ENCODE measurements around the gene RSU1.

RSU1 gene

GRCh38 chr10:16788778-16789177 is 28.4 kb downstream of the RSU1 start:
- no peaks in the 10 kb centered on the region for H3K9me3 ChIP-seq (ENCODE audit: control insufficient read depth, low read length)
- WGBS, 2 experiments (ENCODE audit: insufficient coverage in 2 of 2) = 88 to 93% methylated on average over 1 to 2 of the region's 3 CpGs

GRCh38 chr10:16788125-16788524 is 29.1 kb downstream of the RSU1 start:
- no peak overlapping the region for H3K4me3 ChIP-seq (ENCODE audit: extremely low read depth, insufficient read depth, low read length, poor library complexity, severe bottlenecking)
- H3K27ac ChIP-seq (ENCODE audit: low read depth, low read length, severe bottlenecking) = no peak overlapping the region
- H3K36me3 ChIP-seq (ENCODE audit: control insufficient read depth, insufficient read depth, low read length) = peaks cover 31% of the 10 kb centered on the region
- no peaks in the 10 kb centered on the region for H3K4me1 ChIP-seq (ENCODE audit: control insufficient read depth, insufficient read depth, low read length, poor library complexity, severe bottlenecking)
- WGBS, 2 experiments (ENCODE audit: insufficient coverage in 2 of 2) = 100% methylated on average over 4 to 5 of the region's 6 CpGs
- H3K9me3 ChIP-seq (ENCODE audit: control insufficient read depth, low read length) = no peaks in the 10 kb centered on the region

More at GRCh38 chr10:16788778-16789177, 28.4 kb downstream of the RSU1 start:
- Histone ChIP-seq H3K27ac (ENCODE audit: low read depth, low read length, severe bottlenecking) (no peak overlapping the region), H3K4me1 (ENCODE audit: control insufficient read depth, insufficient read depth, low read length, poor library complexity, severe bottlenecking) (no peaks in the 10 kb centered on the region), H3K4me3 (ENCODE audit: extremely low read depth, insufficient read depth, low read length, poor library complexity, severe bottlenecking) (no peak overlapping the region), H3K36me3 (ENCODE audit: control insufficient read depth, insufficient read depth, low read length) (peaks cover 34% of the 10 kb centered on the region)

DNA sequence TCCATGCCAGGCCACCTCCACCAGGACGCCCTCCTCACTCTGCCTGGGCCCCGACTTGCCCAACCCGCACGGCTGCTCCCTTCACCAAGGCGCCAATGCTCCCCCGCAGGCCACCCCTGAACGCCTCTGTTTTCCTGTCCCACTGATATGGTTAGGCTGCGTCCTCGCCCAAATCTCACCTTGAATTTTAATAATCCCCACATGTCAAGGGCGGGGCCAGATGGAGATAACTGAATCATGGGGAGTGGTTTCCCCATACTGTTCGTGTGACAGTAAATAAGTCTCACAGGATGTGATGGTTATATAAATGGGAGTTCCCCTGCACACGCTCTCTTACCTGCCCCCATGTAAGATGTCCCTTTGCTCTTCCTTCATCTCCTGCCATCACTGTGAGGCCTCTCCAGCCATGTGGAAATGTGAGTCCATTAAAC is 29.8 kb downstream of the RSU1 start:
- Histone ChIP-seq H3K9me3 (ENCODE audit: control insufficient read depth, low read length) (no peaks in the 10 kb centered on the region), H3K27ac (ENCODE audit: low read depth, low read length, severe bottlenecking) (no peak overlapping the region), H3K4me1 (ENCODE audit: control insufficient read depth, insufficient read depth, low read length, poor library complexity, severe bottlenecking) (no peaks in the 10 kb centered on the region), H3K36me3 (ENCODE audit: control insufficient read depth, insufficient read depth, low read length) (peaks cover 27% of the 10 kb centered on the region), H3K4me3 (ENCODE audit: extremely low read depth, insufficient read depth, low read length, poor library complexity, severe bottlenecking) (no peak overlapping the region)
- WGBS, 2 experiments (ENCODE audit: insufficient coverage in 2 of 2) = 89 to 96% methylated on average over 5 to 9 of the region's 12 CpGs

DNA sequence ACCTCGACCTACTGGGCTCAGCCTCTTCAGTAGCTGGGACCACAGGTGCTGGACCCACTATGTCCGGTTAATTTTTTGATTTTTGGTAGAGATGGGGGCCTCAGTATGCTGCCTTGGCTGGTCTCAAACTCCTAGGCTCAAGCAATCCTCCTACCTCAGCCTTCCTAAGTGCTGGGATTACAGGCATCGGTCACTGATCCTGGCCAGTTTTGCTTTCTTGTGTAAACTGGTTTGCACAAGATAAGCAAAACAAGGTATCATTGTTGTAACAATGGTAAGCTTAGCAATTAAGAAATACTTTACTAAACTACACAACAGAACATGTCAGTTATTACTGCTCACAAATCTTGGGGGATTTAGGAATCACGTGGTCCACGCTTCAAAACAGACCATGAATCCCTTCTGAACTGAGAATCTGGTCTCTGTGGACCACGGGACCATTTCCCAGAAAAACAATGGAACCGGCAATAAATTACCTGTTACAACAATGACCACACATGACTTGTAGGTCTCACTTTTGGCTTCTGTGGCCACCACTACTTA is 36.8 kb downstream of the RSU1 start:
- H3K4me3 ChIP-seq (ENCODE audit: extremely low read depth, insufficient read depth, low read length, poor library complexity, severe bottlenecking) = no peak overlapping the region
- H3K27ac ChIP-seq (ENCODE audit: low read depth, low read length, severe bottlenecking) = no peak overlapping the region
- H3K9me3 ChIP-seq (ENCODE audit: control insufficient read depth, low read length) = no peaks in the 10 kb centered on the region
- peaks cover 9% of the 10 kb centered on the region for H3K36me3 ChIP-seq (ENCODE audit: control insufficient read depth, insufficient read depth, low read length)
- no peaks in the 10 kb centered on the region for H3K4me1 ChIP-seq (ENCODE audit: control insufficient read depth, insufficient read depth, low read length, poor library complexity, severe bottlenecking)
- WGBS, 2 experiments (ENCODE audit: insufficient coverage in 2 of 2) = 93 to 96% methylated on average over 5 to 6 of the region's 7 CpGs

DNA sequence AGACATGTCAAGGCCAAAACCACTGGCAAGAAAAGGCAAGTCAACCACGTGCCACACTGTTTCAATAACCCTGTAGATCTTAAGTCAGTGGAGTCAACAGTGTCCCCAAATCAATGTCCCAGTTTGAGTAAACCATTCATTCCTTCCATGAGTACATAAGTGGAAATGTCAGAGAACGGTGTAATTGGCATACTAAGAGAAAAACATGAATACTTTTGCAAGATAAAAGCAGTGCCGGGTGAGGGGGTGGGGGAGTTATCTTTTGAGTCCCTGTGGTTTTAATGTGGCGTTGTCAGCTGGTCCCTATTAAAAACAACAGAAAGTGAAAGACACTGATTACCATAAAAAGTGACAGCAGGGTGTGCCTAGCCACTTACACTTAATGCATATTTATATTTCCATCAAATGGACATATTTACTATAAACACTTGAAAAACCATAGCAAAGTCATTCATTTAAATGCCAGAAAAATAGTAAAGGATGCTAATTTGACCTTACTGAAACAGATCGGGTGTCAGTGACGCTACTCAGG is 37.8 kb downstream of the RSU1 start:
- H3K9me3 ChIP-seq (ENCODE audit: control insufficient read depth, low read length) = no peaks in the 10 kb centered on the region
- WGBS, 2 experiments (ENCODE audit: insufficient coverage in 2 of 2) = 44 to 72% methylated on average over 1 to 3 of the region's 6 CpGs
- H3K4me1 ChIP-seq (ENCODE audit: control insufficient read depth, insufficient read depth, low read length, poor library complexity, severe bottlenecking) = no peaks in the 10 kb centered on the region
- no peak overlapping the region for H3K4me3 ChIP-seq (ENCODE audit: extremely low read depth, insufficient read depth, low read length, poor library complexity, severe bottlenecking)
- peaks cover 12% of the 10 kb centered on the region for H3K36me3 ChIP-seq (ENCODE audit: control insufficient read depth, insufficient read depth, low read length)
- no peak overlapping the region for H3K27ac ChIP-seq (ENCODE audit: low read depth, low read length, severe bottlenecking)

DNA sequence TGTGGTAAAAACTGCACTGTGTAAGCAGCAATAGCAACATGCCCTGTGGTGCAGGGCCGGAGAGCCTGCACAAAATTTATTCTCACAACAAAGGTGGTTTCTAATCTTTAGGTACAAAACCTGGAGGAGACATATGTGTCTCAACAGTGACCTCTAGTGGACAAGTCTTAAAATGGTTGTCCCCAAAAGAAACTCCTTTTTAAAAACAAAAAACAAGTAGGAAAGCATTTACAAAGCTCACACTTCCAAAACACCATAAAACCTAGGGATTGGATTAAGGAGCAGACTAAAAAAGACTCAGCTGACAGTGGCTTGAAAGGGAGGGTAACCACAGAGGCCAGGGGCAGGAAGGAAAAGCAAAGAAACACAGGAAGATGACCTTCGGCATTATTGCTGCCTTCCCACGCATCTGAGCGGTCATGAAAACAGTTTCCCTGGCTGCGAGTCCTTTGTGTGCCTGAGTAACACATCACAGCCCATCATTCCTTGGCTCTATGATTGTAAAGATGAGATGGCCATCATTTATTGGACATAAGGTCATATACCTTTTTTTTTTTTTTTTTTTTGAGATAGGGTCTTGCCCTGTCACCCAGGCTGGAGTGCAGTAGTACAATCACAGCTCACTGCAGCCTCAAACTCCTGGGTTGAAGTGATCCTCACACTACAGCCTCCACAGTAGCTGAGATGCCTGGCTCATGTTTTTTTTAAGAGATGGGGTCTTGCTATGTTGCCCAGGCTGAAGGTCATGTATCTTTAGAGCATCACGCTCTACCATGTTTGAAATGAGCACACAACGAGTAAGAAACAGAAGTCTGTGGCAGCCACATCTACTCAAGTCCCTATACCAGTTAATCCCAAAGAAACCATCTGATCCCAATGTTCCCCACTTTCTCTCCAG is 39.5 kb downstream of the RSU1 start:
- peaks cover 12% of the 10 kb centered on the region for H3K36me3 ChIP-seq (ENCODE audit: control insufficient read depth, insufficient read depth, low read length)
- H3K4me1 ChIP-seq (ENCODE audit: control insufficient read depth, insufficient read depth, low read length, poor library complexity, severe bottlenecking) = peaks cover 4% of the 10 kb centered on the region
- no peak overlapping the region for H3K4me3 ChIP-seq (ENCODE audit: extremely low read depth, insufficient read depth, low read length, poor library complexity, severe bottlenecking)
- H3K27ac ChIP-seq (ENCODE audit: low read depth, low read length, severe bottlenecking) = no peak overlapping the region
- H3K9me3 ChIP-seq (ENCODE audit: control insufficient read depth, low read length) = no peaks in the 10 kb centered on the region
- WGBS, 2 experiments (ENCODE audit: insufficient coverage in 2 of 2) = 82 to 93% methylated on average over 3 to 6 of the region's 7 CpGs

DNA sequence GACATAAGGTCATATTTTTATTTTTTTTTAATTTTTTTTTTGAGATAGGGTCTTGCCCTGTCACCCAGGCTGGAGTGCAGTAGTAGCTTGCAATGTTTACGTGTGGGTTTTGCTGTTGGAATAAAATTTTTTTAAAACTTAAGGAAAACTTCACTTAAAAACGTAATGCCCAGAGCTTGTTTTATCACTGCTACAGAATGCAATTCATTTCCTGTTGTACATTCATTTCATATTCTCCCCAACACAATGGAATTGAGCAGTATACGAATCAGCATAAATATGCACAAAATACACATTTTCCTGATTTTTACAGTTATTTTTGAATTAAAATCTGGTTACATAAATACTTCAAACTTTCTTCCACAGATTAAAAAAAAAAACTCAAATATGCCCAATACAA is 40.3 kb downstream of the RSU1 start:
- H3K36me3 ChIP-seq (ENCODE audit: control insufficient read depth, insufficient read depth, low read length) = peaks cover 12% of the 10 kb centered on the region
- peak overlapping the region; percentile 39 for H3K27ac ChIP-seq (ENCODE audit: low read depth, low read length, severe bottlenecking)
- no CpG with 5 or more reads among the region's 3 CpGs for WGBS, 2 experiments (ENCODE audit: insufficient coverage in 2 of 2)
- H3K4me3 ChIP-seq (ENCODE audit: extremely low read depth, insufficient read depth, low read length, poor library complexity, severe bottlenecking) = no peak overlapping the region
- peaks cover 4% of the 10 kb centered on the region for H3K4me1 ChIP-seq (ENCODE audit: control insufficient read depth, insufficient read depth, low read length, poor library complexity, severe bottlenecking)
- no peaks in the 10 kb centered on the region for H3K9me3 ChIP-seq (ENCODE audit: control insufficient read depth, low read length)

- H3K27ac ChIP-seq (ENCODE audit: low read depth, low read length, severe bottlenecking) = no peak overlapping the region
- 94% methylated on average over 9 of the region's 11 CpGs for WGBS, 2 experiments (ENCODE audit: insufficient coverage in 2 of 2)
- H3K9me3 ChIP-seq (ENCODE audit: control insufficient read depth, low read length) = no peaks in the 10 kb centered on the region
- H3K36me3 ChIP-seq (ENCODE audit: control insufficient read depth, insufficient read depth, low read length) = peaks cover 9% of the 10 kb centered on the region
- peaks cover 4% of the 10 kb centered on the region for H3K4me1 ChIP-seq (ENCODE audit: control insufficient read depth, insufficient read depth, low read length, poor library complexity, severe bottlenecking)
- H3K4me3 ChIP-seq (ENCODE audit: extremely low read depth, insufficient read depth, low read length, poor library complexity, severe bottlenecking) = no peak overlapping the region
Measured at GRCh38 chr10:16773334-16773733, 43.9 kb downstream of the RSU1 start.

GRCh38 chr10:16770670-16771069 is 46.6 kb downstream of the RSU1 start:
- WGBS, 2 experiments (ENCODE audit: insufficient coverage in 2 of 2) = 94 to 97% methylated on average over 5 to 6 of the region's 6 CpGs
- H3K4me1 ChIP-seq (ENCODE audit: control insufficient read depth, insufficient read depth, low read length, poor library complexity, severe bottlenecking) = peaks cover 4% of the 10 kb centered on the region

GRCh38 chr10:16770141-16770540 is 47.1 kb downstream of the RSU1 start:
- peaks cover 9% of the 10 kb centered on the region for H3K36me3 ChIP-seq (ENCODE audit: control insufficient read depth, insufficient read depth, low read length)
- H3K9me3 ChIP-seq (ENCODE audit: control insufficient read depth, low read length) = no peaks in the 10 kb centered on the region
- 94 to 98% methylated on average over 5 to 6 of the region's 8 CpGs for WGBS, 2 experiments (ENCODE audit: insufficient coverage in 2 of 2)
- H3K4me1 ChIP-seq (ENCODE audit: control insufficient read depth, insufficient read depth, low read length, poor library complexity, severe bottlenecking) = peaks cover 4% of the 10 kb centered on the region
- H3K27ac ChIP-seq (ENCODE audit: low read depth, low read length, severe bottlenecking) = no peak overlapping the region
- H3K4me3 ChIP-seq (ENCODE audit: extremely low read depth, insufficient read depth, low read length, poor library complexity, severe bottlenecking) = no peak overlapping the region

More at GRCh38 chr10:16770670-16771069, 46.6 kb downstream of the RSU1 start:
- Histone ChIP-seq H3K27ac (ENCODE audit: low read depth, low read length, severe bottlenecking) (no peak overlapping the region), H3K4me3 (ENCODE audit: extremely low read depth, insufficient read depth, low read length, poor library complexity, severe bottlenecking) (no peak overlapping the region), H3K36me3 (ENCODE audit: control insufficient read depth, insufficient read depth, low read length) (peaks cover 9% of the 10 kb centered on the region), H3K9me3 (ENCODE audit: control insufficient read depth, low read length) (no peaks in the 10 kb centered on the region)

- H3K4me3 ChIP-seq (ENCODE audit: extremely low read depth, insufficient read depth, low read length, poor library complexity, severe bottlenecking) = no peak overlapping the region
- WGBS, 2 experiments (ENCODE audit: insufficient coverage in 2 of 2) = 87 to 94% methylated on average over 7 of the region's 7 CpGs
- H3K4me1 ChIP-seq (ENCODE audit: control insufficient read depth, insufficient read depth, low read length, poor library complexity, severe bottlenecking) = peaks cover 4% of the 10 kb centered on the region
- peaks cover 6% of the 10 kb centered on the region for H3K36me3 ChIP-seq (ENCODE audit: control insufficient read depth, insufficient read depth, low read length)
- no peaks in the 10 kb centered on the region for H3K9me3 ChIP-seq (ENCODE audit: control insufficient read depth, low read length)
- no peak overlapping the region for H3K27ac ChIP-seq (ENCODE audit: low read depth, low read length, severe bottlenecking)
Measured at GRCh38 chr10:16769331-16769730, 47.9 kb downstream of the RSU1 start.
